ENCODE data around the gene GREB1L. TPM values are rescaled to one million over a fixed set of nuclear protein-coding genes. Genes with fewer than 3 reads are reported as not detected.

GREB1L gene
- total and polyA plus RNA-seq, 2 donors (not counting 1 experiment from before 2014, with no cell fraction given) = not detected

DNA sequence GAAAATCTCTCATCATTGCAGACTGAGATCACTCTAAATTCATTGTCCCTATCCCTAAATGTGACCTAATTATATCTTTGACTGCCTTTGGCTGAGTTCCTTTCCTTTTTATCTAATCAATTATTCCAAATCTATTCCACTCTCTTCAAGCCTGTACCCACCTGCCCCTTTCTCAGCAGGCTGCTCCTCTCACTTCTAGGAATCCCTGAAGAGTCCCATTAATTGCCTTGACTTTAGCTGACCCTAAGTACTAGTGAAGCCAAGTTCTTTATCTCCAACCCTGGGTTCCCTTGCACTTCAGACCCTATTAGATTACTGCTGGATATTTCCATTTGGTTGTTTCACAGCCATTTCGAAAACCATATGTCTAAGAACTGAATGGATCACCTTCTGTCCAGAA is 102.8 kb downstream of the GREB1L start:
- no peak overlapping the region for H3K4me3 Mint-ChIP-seq
- Histone ChIP-seq H3K36me3 (replicated peaks in 1 of 2; ENCODE audit: control extremely low read depth in 1 of 2, control insufficient read depth in 1 of 2, extremely low read depth in 1 of 2, insufficient read depth in 2 of 2, low read length in 1 of 2) (no peaks in the 10 kb centered on the region), H3K79me2 (ENCODE audit: control insufficient read depth, insufficient read depth, low read length) (no peaks in the 10 kb centered on the region), H3K9ac (ENCODE audit: low read length) (no peak overlapping the region), H3K27me3 (replicated peaks in 1 of 4; ENCODE audit: control extremely low read depth in 1 of 4, control insufficient read depth in 3 of 4, insufficient read depth in 4 of 4, low read length in 3 of 4) (no peaks in the 10 kb centered on the region), H3K4me2 (replicated peaks; ENCODE audit: low read depth, low read length, poor library complexity, severe bottlenecking) (no peak overlapping the region), H3K4me1 (ENCODE audit: control insufficient read depth in 2 of 2, insufficient read depth in 2 of 2, low read length in 2 of 2) (no peaks in the 10 kb centered on the region), H2AFZ (ENCODE audit: insufficient read depth, low read depth, low read length, poor library complexity, severe bottlenecking) (no peak overlapping the region), H4K20me1 (ENCODE audit: control insufficient read depth, insufficient read depth, low read length, poor library complexity, severe bottlenecking) (no peaks in the 10 kb centered on the region), H3K9me3 (ENCODE audit: control extremely low read depth in 1 of 3, control insufficient read depth in 2 of 3, insufficient read depth in 1 of 3, low read length in 2 of 3) (no peaks in the 10 kb centered on the region), H3K4me3 (ENCODE audit: control extremely low read depth in 1 of 5, extremely low read depth in 1 of 5, insufficient read depth in 1 of 5, low read depth in 2 of 5, low read length in 4 of 5) (no peak overlapping the region), H3K27ac (ENCODE audit: low read length in 2 of 2) (no peak overlapping the region)
- H3K27ac Mint-ChIP-seq = no peak overlapping the region
- intact Hi-C loops (cut with micrococcal nuclease) = no loop called here
- H3K27me3 Mint-ChIP-seq = no peaks in the 10 kb centered on the region
- WGBS (ENCODE audit: insufficient coverage) = 100% methylated on average over 1 of the region's 1 CpG
- TF ChIP-seq, protein P1, sequence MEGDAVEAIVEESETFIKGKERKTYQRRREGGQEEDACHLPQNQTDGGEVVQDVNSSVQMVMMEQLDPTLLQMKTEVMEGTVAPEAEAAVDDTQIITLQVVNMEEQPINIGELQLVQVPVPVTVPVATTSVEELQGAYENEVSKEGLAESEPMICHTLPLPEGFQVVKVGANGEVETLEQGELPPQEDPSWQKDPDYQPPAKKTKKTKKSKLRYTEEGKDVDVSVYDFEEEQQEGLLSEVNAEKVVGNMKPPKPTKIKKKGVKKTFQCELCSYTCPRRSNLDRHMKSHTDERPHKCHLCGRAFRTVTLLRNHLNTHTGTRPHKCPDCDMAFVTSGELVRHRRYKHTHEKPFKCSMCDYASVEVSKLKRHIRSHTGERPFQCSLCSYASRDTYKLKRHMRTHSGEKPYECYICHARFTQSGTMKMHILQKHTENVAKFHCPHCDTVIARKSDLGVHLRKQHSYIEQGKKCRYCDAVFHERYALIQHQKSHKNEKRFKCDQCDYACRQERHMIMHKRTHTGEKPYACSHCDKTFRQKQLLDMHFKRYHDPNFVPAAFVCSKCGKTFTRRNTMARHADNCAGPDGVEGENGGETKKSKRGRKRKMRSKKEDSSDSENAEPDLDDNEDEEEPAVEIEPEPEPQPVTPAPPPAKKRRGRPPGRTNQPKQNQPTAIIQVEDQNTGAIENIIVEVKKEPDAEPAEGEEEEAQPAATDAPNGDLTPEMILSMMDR (IDR thresholded peaks at IDR 0.05) = no peak
- no peak for TF ChIP-seq EZH2 (IDR thresholded peaks at IDR 0.05; ENCODE audit: borderline replicate concordance, insufficient read depth, low read depth, low read length, poor library complexity, severe bottlenecking)
- H3K4me1 Mint-ChIP-seq = no peaks in the 10 kb centered on the region
- CTCF ChIA-PET = no interaction called here
- POLR2A ChIA-PET = no interaction called here
- H3K9me3 Mint-ChIP-seq (ENCODE audit: insufficient read depth) = no peaks in the 10 kb centered on the region
- DNase-seq (no peak), ATAC-seq (ENCODE audit: low read depth) (no peak)

DNA sequence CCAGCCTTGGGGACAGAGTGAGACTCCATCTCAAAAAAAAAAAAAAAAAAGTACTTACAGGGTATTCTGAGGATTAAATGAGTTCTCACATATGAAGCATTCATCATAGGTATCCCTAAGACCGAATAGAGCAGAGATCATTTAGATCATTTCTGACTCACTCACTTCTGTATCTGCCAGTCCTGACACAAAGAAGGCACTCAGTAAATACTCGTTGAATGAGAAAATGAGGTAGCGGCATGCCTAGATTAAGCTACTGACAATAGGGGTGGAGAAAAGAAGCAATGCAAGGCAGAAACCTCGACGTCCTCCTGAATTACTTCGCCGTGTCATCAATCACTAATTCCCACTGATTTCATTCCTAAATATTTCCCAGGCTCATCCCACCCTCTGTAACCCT is 103.8 kb downstream of the GREB1L start:
- intact Hi-C loops (cut with micrococcal nuclease) = no loop called here
- H3K9me3 Mint-ChIP-seq (ENCODE audit: insufficient read depth) = no peaks in the 10 kb centered on the region
- no peak for TF ChIP-seq EZH2 (IDR thresholded peaks at IDR 0.05; ENCODE audit: borderline replicate concordance, insufficient read depth, low read depth, low read length, poor library complexity, severe bottlenecking)
- TF ChIP-seq, protein P1 (IDR thresholded peaks at IDR 0.05) = no peak
- Histone ChIP-seq H3K9ac (ENCODE audit: low read length) (no peak overlapping the region), H3K79me2 (ENCODE audit: control insufficient read depth, insufficient read depth, low read length) (no peaks in the 10 kb centered on the region), H3K4me2 (replicated peaks; ENCODE audit: low read depth, low read length, poor library complexity, severe bottlenecking) (no peak overlapping the region), H3K27me3 (replicated peaks in 1 of 4; ENCODE audit: control extremely low read depth in 1 of 4, control insufficient read depth in 3 of 4, insufficient read depth in 4 of 4, low read length in 3 of 4) (no peaks in the 10 kb centered on the region), H3K4me1 (ENCODE audit: control insufficient read depth in 2 of 2, insufficient read depth in 2 of 2, low read length in 2 of 2) (no peaks in the 10 kb centered on the region), H3K27ac (ENCODE audit: low read length in 2 of 2) (no peak overlapping the region), H3K36me3 (replicated peaks in 1 of 2; ENCODE audit: control extremely low read depth in 1 of 2, control insufficient read depth in 1 of 2, extremely low read depth in 1 of 2, insufficient read depth in 2 of 2, low read length in 1 of 2) (no peaks in the 10 kb centered on the region), H4K20me1 (ENCODE audit: control insufficient read depth, insufficient read depth, low read length, poor library complexity, severe bottlenecking) (no peaks in the 10 kb centered on the region), H3K9me3 (ENCODE audit: control extremely low read depth in 1 of 3, control insufficient read depth in 2 of 3, insufficient read depth in 1 of 3, low read length in 2 of 3) (no peaks in the 10 kb centered on the region), H2AFZ (ENCODE audit: insufficient read depth, low read depth, low read length, poor library complexity, severe bottlenecking) (no peak overlapping the region), H3K4me3 (ENCODE audit: control extremely low read depth in 1 of 5, extremely low read depth in 1 of 5, insufficient read depth in 1 of 5, low read depth in 2 of 5, low read length in 4 of 5) (no peak overlapping the region)
- ATAC-seq (ENCODE audit: low read depth) (no peak), DNase-seq (no peak)
- ChIA-PET POLR2A (no interaction called here), CTCF (interaction anchor here (0.6 kb wide), 1 partner anchor 18 kb away, joined by 3 read pairs; no protein-coding TSS in a partner anchor)
- no peak overlapping the region for H3K4me3 Mint-ChIP-seq
- no peaks in the 10 kb centered on the region for H3K4me1 Mint-ChIP-seq
- H3K27ac Mint-ChIP-seq = no peak overlapping the region
- 75% methylated on average over 2 of the region's 7 CpGs for WGBS (ENCODE audit: insufficient coverage)
- no peaks in the 10 kb centered on the region for H3K27me3 Mint-ChIP-seq

All from B cell (primary cell).